ENCODE measurements around the gene CRAT.

- no peak for TF ChIP-seq CTCF (IDR thresholded peaks at IDR 0.05)
- TF ChIP-seq POLR2A (IDR thresholded peaks at IDR 0.05): no peak
Observed at GRCh38 chr9:129102095-129102525, 8.5 kb downstream of the CRAT start.
